ENCODE measurements around the gene CDH15. TPM values are rescaled to one million over a fixed set of nuclear protein-coding genes. Genes with fewer than 3 reads are reported as not detected.

CDH15 gene
- total and polyA plus RNA-seq, 2 of the 13 experiments (the other 11 are each of a cell fraction or from before 2014, with no cell fraction given): 0.74 to 2.2 TPM

DNA sequence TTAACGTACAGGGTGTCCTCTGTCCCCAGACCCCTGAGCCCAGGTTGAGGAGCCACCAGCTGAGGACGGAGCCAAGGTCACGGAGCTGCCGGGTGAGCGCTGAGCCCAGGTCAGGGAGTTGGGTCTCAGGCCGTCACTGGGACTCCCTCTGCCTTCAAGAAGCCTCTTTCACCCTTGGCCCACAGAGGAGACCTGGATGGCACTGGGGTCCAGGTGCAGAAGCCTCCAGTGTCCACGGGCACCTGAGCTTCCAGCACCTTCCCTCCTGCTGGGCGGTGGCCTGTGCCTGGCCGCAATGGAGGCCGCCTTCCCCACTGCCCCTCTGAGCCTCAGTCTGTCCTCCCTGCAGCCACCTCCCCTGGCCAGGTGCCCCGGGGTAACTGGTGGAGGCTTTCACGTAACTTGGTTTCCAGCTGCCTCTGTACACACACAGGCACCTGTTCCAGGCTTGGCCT is 31.6 kb upstream of the CDH15 start:
- intact Hi-C loops (cut with micrococcal nuclease; ENCODE audit: unreplicated experiment): no loop called here
- ChIA-PET CTCF (ENCODE audit: low intra/inter-chr PET ratio, low total read pairs) (no interaction called here), POLR2A (no interaction called here)
- Histone ChIP-seq H3K27me3 (ENCODE audit: control insufficient read depth in 1 of 2, insufficient read depth in 2 of 2, low read length in 2 of 2) (no peaks in the 10 kb centered on the region), H2AFZ (ENCODE audit: low read length) (no peak overlapping the region), H4K20me1 (ENCODE audit: insufficient read depth, low read length) (no peaks in the 10 kb centered on the region), H3K79me2 (ENCODE audit: insufficient read depth, low read length) (no peaks in the 10 kb centered on the region), H3K27ac (ENCODE audit: extremely low read length, insufficient read depth, low read length) (no peak overlapping the region), H3K36me3 (replicated peaks in 1 of 2; ENCODE audit: control insufficient read depth in 1 of 2, insufficient read depth in 2 of 2, low read length in 2 of 2) (peaks cover 21 to 31% of the 10 kb centered on the region in 2 experiments; a peak in 4 of 5 replicates), H3K4me2 (ENCODE audit: low read depth, low read length) (no peak overlapping the region), H3K9me3 (ENCODE audit: low read length) (no peaks in the 10 kb centered on the region), H3K4me1 (ENCODE audit: insufficient read depth, low read length) (no peaks in the 10 kb centered on the region), H3K9ac (ENCODE audit: insufficient read depth, low read depth, low read length) (no peak overlapping the region), H3K4me3 (replicated peaks in 1 of 3; ENCODE audit: insufficient read depth in 1 of 3, low read depth in 2 of 3, low read length in 3 of 3) (no peak overlapping the region)
- 94% methylated on average over 12 of the region's 12 CpGs for WGBS (ENCODE audit: low lambda C conversion rate)
- no peak for ATAC-seq
- TF ChIP-seq TBP (CRISPR knock-in tag; IDR thresholded peaks at IDR 0.05): no peak
- no peak for TF ChIP-seq ZNF230 (CRISPR knock-in tag; IDR thresholded peaks at IDR 0.05)
- TF ChIP-seq SMARCE1 (IDR thresholded peaks at IDR 0.05; ENCODE audit: borderline replicate concordance): no peak
- TF ChIP-seq ZNF337 (CRISPR knock-in tag; IDR thresholded peaks at IDR 0.05; ENCODE audit: borderline replicate concordance, low read depth): no peak
- TF ChIP-seq, protein P1, sequence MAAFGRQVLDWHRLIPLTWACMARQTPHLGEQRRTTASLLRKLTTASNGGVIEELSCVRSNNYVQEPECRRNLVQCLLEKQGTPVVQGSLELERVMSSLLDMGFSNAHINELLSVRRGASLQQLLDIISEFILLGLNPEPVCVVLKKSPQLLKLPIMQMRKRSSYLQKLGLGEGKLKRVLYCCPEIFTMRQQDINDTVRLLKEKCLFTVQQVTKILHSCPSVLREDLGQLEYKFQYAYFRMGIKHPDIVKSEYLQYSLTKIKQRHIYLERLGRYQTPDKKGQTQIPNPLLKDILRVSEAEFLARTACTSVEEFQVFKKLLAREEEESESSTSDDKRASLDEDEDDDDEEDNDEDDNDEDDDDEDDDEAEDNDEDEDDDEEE (CRISPR knock-in tag; IDR thresholded peaks at IDR 0.05): no peak
- in situ Hi-C loops (cut with HindIII; ENCODE audit: extremely low pct_ligation_motif_present, low pct_unique_long_range_greater_than_20kb): no loop called here
- no peak for FAIRE-seq
- BruUV-seq (replicated peaks): no TSS peak
- no peak for DNase-seq (ENCODE audit: low spot score)

DNA sequence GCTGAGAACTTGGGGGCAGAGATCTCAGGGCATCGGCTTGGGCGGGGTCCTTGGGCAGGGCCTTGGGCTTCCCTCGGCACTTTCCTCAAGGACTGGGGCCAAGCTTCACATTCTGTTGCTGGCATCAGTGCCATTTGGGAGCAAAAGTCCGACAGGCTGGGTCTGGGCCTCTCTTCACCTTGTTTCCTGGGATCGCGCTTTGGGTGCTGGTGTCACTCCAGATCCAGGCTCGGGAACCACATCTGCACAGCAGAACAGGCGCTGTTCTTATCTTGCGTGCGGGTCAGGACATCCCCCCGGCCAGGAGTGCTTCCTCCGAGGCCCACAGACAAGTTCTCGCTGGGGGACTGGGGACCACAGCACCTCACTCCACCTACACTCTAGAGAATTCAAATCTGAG is 31.1 kb upstream of the CDH15 start:
- intact Hi-C loops (cut with micrococcal nuclease; ENCODE audit: unreplicated experiment) (no loop called here), in situ Hi-C loops (cut with HindIII; ENCODE audit: extremely low pct_ligation_motif_present, low pct_unique_long_range_greater_than_20kb) (no loop called here)
- no peak for DNase-seq (ENCODE audit: low spot score)
- no peak for TF ChIP-seq ZSCAN9 (CRISPR knock-in tag; IDR thresholded peaks at IDR 0.05; ENCODE audit: borderline replicate concordance)
- no peak for TF ChIP-seq SOX5 (CRISPR knock-in tag; IDR thresholded peaks at IDR 0.05; ENCODE audit: borderline replicate concordance)
- no peak for TF ChIP-seq ZFP37 (CRISPR knock-in tag; IDR thresholded peaks at IDR 0.05; ENCODE audit: borderline replicate concordance)
- TF ChIP-seq, protein P2, sequence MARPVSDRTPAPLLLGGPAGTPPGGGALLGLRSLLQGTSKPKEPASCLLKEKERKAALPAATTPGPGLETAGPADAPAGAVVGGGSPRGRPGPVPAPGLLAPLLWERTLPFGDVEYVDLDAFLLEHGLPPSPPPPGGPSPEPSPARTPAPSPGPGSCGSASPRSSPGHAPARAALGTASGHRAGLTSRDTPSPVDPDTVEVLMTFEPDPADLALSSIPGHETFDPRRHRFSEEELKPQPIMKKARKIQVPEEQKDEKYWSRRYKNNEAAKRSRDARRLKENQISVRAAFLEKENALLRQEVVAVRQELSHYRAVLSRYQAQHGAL (CRISPR knock-in tag; IDR thresholded peaks at IDR 0.05; ENCODE audit: not compliant biosample characterization): no peak
- FAIRE-seq: no peak
- no peak overlapping the region for H3K4me2 ChIP-seq (ENCODE audit: low read depth, low read length)
- H4K20me1 ChIP-seq (ENCODE audit: insufficient read depth, low read length): no peaks in the 10 kb centered on the region
- ChIA-PET POLR2A (no interaction called here), CTCF (ENCODE audit: low intra/inter-chr PET ratio, low total read pairs) (no interaction called here)
- ATAC-seq: no peak
- H3K9me3 ChIP-seq (ENCODE audit: low read length): no peaks in the 10 kb centered on the region
- 97% methylated on average over 13 of the region's 13 CpGs for WGBS (ENCODE audit: low lambda C conversion rate)
- no peak overlapping the region for H2AFZ ChIP-seq (ENCODE audit: low read length)
- peaks cover 21 to 27% of the 10 kb centered on the region in 2 experiments; a peak in 4 of 5 replicates for H3K36me3 ChIP-seq (replicated peaks in 1 of 2; ENCODE audit: control insufficient read depth in 1 of 2, insufficient read depth in 2 of 2, low read length in 2 of 2)
- H3K4me1 ChIP-seq (ENCODE audit: insufficient read depth, low read length): no peaks in the 10 kb centered on the region
- no peak overlapping the region for H3K27ac ChIP-seq (ENCODE audit: extremely low read length, insufficient read depth, low read length)
- H3K4me3 ChIP-seq (replicated peaks in 1 of 3; ENCODE audit: insufficient read depth in 1 of 3, low read depth in 2 of 3, low read length in 3 of 3): no peak overlapping the region
- H3K27me3 ChIP-seq (ENCODE audit: control insufficient read depth in 1 of 2, insufficient read depth in 2 of 2, low read length in 2 of 2): no peaks in the 10 kb centered on the region
- no peaks in the 10 kb centered on the region for H3K79me2 ChIP-seq (ENCODE audit: insufficient read depth, low read length)
- no TSS peak for BruUV-seq (replicated peaks)
- no peak overlapping the region for H3K9ac ChIP-seq (ENCODE audit: insufficient read depth, low read depth, low read length)
